ENCODE results near the gene CYP4B1.

GRCh38 chr1:46817814-46818213 is 19.0 kb downstream of the CYP4B1 start:
- TF ChIP-seq CTCF (IDR thresholded peaks at IDR 0.05) (no peak), POLR2A (IDR thresholded peaks at IDR 0.05) (no peak)

Data from heart left ventricle (tissue), 13 donors.